Tibial artery (tissue), 4 donors: Measurements from ENCODE around the gene MAB21L4.

Source experiments
- DNase-seq, 2 donors: peaks; one replicate each; pipeline ENCODE4 v3.0.0-alpha.2; 2019
- H3K27ac ChIP-seq, 2 donors: fragments of 200-600 bp; sonication (generic) in 1 of 2; 1 replicate in 1 of 2; 2 replicates in 1 of 2; pipeline ENCODE4 v1.5.1; 2018 to 2019; ENCODE audit warnings: mild to moderate bottlenecking in 1 of 2
- H3K27me3 ChIP-seq, 2 donors: fragments of 200-600 bp; sonication (generic) in 1 of 2; one replicate each; pipeline versions ENCODE4 v1.5.1 to v1.6.0; 2016 to 2019
- H3K36me3 ChIP-seq, 3 donors: fragments of 200-600 bp; sonication (generic) in 2 of 3; one replicate each; pipeline ENCODE4 v1.5.1; 2016 to 2019; ENCODE audit warnings: mild to moderate bottlenecking in 2 of 3
- H3K4me1 ChIP-seq, 4 donors: fragments of 200-600 bp; sonication (generic) in 2 of 4; 1 replicate in 3 of 4; 2 replicates in 1 of 4; pipeline ENCODE4 v1.5.1; 2016 to 2019
- H3K4me3 ChIP-seq, 2 donors: fragments of 200-600 bp; sonication (generic) in 1 of 2; 1 replicate in 1 of 2; 2 replicates in 1 of 2; pipeline ENCODE4 v1.5.1; 2018 to 2019; ENCODE audit warnings: mild to moderate bottlenecking in 2 of 2
- H3K9me3 ChIP-seq, 3 donors: fragments of 200-600 bp; sonication (generic) in 1 of 3; one replicate each; pipeline ENCODE4 v1.5.1; 2016 to 2019
- CTCF ChIP-seq, 2 experiments: fragments of 200-600 bp in 1 of 2; fragments of 450-650 bp in 1 of 2; IDR thresholded peaks; one replicate each; pipeline ENCODE4 v1.5.1; 2017 to 2019; ENCODE audit warnings: antibody characterized with exemption in 2 of 2, mild to moderate bottlenecking in 1 of 2, moderate library complexity in 1 of 2
- intact Hi-C: fragments of 100-400 bp; cut with DNase I; formaldehyde crosslinking; loops from one replicate; pipeline ENCODE4 v1.15.0; 2023; ENCODE audit warnings: low total_unique reads

The MAB21L4 gene

GRCh38 chr2:240904216-240905175 lies 8.5 kb upstream of the MAB21L4 start:
- Histone ChIP-seq H3K9me3 (peaks cover 0 to 4% (median 0%) of the 10 kb centered on the region in 3 donors), H3K4me3 (no peak overlapping the region), H3K27me3 (peaks cover 0 to 60% of the 10 kb centered on the region in 2 donors), H3K27ac (no peak overlapping the region), H3K4me1 (peaks cover 0 to 6% (median 0%) of the 10 kb centered on the region in 4 donors), H3K36me3 (no peaks in the 10 kb centered on the region)
- intact Hi-C loops = no loop called here
- TF ChIP-seq CTCF (IDR thresholded peaks at IDR 0.05) = no peak
- no peak for DNase-seq

GRCh38 chr2:240903191-240904060 lies 7.5 kb upstream of the MAB21L4 start:
- no peak for DNase-seq
- Histone ChIP-seq H3K4me3 (no peak overlapping the region), H3K4me1 (peaks cover 0 to 6% (median 0%) of the 10 kb centered on the region in 4 donors), H3K36me3 (no peaks in the 10 kb centered on the region), H3K9me3 (peaks cover 0 to 4% (median 0%) of the 10 kb centered on the region in 3 donors), H3K27me3 (peaks cover 0 to 58% of the 10 kb centered on the region in 2 donors), H3K27ac (no peak overlapping the region)
- no peak for TF ChIP-seq CTCF (IDR thresholded peaks at IDR 0.05)
- intact Hi-C loops = no loop called here

- no peak for TF ChIP-seq CTCF (IDR thresholded peaks at IDR 0.05)
- Histone ChIP-seq H3K36me3 (no peaks in the 10 kb centered on the region), H3K4me1 (peaks cover 0 to 6% (median 0%) of the 10 kb centered on the region in 4 donors), H3K27ac (no peak overlapping the region), H3K4me3 (no peak overlapping the region), H3K27me3 (peaks cover 0 to 59% of the 10 kb centered on the region in 2 donors), H3K9me3 (peaks cover 0 to 4% (median 0%) of the 10 kb centered on the region in 3 donors)
- DNase-seq = no peak
- intact Hi-C loops = no loop called here
These were observed 6.7 kb upstream of the MAB21L4 start for GRCh38 chr2:240902615-240903041.

- intact Hi-C loops = no loop called here
- H3K9me3 ChIP-seq = peaks cover 0 to 4% (median 0%) of the 10 kb centered on the region in 3 donors
- H3K4me1 ChIP-seq = peaks cover 0 to 6% (median 0%) of the 10 kb centered on the region in 4 donors
- H3K36me3 ChIP-seq = no peaks in the 10 kb centered on the region
- no peak for TF ChIP-seq CTCF (IDR thresholded peaks at IDR 0.05)
- no peak overlapping the region for H3K27ac ChIP-seq
- peaks cover 0 to 59% of the 10 kb centered on the region in 2 donors for H3K27me3 ChIP-seq
- no peak overlapping the region for H3K4me3 ChIP-seq
- DNase-seq = no peak
These were observed 6.1 kb upstream of the MAB21L4 start for GRCh38 chr2:240901986-240902614.
